NB4 (cell line): ENCODE results near the gene VSIG2.

ENCODE experiments used
- POLR2A ChIP-seq: IDR thresholded peaks from 2 replicates; pipeline ENCODE4 v1.6.1; 2011; ENCODE audit warnings: mild to moderate bottlenecking; ENCODE audit not compliant: insufficient read length; ENCODE audit errors: extremely low read depth
- TF ChIP-seq, protein P1 (sequence below): IDR thresholded peaks from one replicate; pipeline ENCODE4 v1.5.1; 2012; ENCODE audit warnings: low read depth, low read length

DNA sequence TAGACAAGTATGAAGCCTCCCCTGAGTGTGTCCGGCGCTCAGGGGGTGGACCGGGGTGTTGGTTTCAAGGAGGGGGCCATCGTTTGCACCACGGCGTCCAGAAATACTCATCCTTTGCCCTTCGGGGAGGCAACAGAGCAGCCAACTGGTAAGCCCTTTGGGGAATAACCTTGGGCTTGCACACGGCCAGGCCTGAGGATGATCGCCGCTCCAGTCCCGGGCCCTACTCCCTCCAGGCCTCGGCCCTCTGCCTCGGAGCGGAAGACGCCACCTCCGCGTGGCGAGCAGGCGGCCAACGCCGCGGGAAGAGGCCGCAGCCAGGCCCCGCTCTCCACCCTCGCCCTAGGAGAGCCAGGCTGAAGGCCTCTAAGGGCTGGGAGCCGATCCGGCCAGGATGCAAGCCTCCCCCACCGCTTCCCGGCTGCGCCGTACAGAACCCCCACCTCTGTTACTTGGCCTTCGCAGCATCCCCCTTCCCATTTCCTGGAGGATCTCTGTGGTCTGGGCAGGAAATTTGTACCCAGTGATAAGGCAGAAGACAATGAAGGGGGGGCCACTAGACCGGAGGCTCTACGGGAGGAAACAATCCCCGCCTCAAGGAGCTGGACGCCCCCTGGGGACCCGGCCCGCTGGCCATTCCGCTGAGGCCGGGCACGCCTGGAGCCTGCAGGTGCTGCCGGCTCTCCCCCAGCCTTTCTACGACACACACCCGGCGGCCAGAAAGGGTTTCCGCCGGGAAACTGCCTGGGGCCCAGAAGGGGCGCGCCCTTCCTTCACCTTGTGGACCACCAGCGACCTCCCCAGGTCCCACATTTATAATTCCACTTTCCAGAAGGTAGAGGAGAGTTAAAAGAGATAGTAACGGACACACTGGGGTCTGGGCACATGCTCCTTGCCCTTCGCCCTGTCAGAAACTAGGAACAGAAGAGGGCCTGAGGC is 7.5 kb upstream of the VSIG2 start:
- TF ChIP-seq, protein P1, sequence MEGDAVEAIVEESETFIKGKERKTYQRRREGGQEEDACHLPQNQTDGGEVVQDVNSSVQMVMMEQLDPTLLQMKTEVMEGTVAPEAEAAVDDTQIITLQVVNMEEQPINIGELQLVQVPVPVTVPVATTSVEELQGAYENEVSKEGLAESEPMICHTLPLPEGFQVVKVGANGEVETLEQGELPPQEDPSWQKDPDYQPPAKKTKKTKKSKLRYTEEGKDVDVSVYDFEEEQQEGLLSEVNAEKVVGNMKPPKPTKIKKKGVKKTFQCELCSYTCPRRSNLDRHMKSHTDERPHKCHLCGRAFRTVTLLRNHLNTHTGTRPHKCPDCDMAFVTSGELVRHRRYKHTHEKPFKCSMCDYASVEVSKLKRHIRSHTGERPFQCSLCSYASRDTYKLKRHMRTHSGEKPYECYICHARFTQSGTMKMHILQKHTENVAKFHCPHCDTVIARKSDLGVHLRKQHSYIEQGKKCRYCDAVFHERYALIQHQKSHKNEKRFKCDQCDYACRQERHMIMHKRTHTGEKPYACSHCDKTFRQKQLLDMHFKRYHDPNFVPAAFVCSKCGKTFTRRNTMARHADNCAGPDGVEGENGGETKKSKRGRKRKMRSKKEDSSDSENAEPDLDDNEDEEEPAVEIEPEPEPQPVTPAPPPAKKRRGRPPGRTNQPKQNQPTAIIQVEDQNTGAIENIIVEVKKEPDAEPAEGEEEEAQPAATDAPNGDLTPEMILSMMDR = no peak
- no peak for TF ChIP-seq POLR2A
